EL (cell line): Measurements from ENCODE around the gene NACC2.
"Not testable (repeated sequence)": the region's sequence is repeated elsewhere in the genome, so short reads cannot be mapped to it uniquely, and the experiment has no call there.

Source experiments
- DNase-seq: peaks from one replicate; pipeline ENCODE4 v3.0.0-alpha.2; 2016

The NACC2 gene

GRCh38 chr9:135971111-135971766, 123.8 kb downstream of the NACC2 start:
- peak; percentile 32 for DNase-seq

- DNase-seq: no peak
These were observed 124.8 kb downstream of the NACC2 start for GRCh38 chr9:135970128-135970815.

DNA sequence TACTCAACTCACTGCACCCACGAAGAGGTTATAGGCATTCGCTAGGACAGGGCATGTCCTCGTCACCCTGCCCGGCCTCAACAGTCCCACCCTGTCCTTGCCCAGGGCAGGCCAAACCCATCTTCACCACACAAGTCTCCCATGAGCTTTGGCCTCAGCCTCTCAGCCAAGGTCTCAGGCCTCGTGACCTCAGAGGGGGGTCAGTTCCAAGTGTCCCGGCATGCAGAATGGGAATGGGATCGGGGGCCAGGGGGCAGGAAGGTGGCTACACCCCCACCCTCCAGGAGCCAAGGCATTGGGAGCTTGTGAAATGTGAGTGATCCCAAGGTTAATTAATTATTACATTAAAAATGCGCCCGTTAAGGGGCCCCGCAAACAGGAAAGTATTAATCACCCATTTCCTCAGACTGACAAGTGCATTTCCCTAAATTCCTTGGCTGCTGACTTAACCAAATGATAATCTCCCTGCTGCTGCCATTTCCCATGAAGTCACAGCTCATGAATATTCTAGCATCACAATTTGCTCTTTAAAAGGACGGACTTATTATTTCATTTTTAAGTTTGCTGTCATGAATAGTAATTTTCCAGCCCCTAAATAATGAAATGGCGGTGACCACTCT, 125.9 kb downstream of the NACC2 start:
- no peak for DNase-seq

GRCh38 chr9:135968601-135969000, 126.5 kb downstream of the NACC2 start:
- DNase-seq: no peak

- no peak for DNase-seq
These were observed 127.0 kb downstream of the NACC2 start for GRCh38 chr9:135968083-135968476.

- DNase-seq: not testable (repeated sequence)
These were observed 128.2 kb downstream of the NACC2 start for GRCh38 chr9:135966916-135967260.

DNA sequence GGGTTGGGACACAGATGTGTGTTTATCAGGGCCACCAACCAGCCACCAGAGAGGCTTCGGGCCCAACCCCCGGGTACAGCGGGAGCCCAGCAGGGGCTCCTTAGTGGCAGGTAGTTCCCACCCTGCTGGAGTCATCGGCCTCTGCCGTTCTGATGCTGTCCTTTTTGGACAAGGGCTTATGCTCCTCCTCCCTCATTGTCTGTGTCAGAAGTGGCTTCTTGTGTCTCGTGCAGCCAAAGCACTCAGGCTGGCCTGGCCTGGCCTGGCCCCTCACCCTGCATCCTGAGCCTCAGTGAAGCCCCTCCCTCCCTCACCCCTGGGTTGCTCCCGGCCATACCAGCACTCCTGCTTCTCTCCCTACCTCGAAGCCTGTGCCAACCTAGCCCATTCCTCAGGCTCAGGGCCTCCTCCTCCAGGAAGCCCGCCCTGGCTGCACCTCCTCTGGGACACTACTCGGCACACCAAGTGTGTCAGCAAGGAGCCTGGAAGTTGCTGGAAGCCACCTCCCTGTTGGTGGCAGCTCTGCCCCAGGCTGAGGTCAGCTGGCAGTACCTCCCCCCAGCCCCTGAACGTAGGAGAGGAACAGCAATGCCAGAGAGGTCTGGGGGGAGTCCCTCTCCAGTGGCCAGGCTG, 129.8 kb downstream of the NACC2 start:
- no peak for DNase-seq

DNA sequence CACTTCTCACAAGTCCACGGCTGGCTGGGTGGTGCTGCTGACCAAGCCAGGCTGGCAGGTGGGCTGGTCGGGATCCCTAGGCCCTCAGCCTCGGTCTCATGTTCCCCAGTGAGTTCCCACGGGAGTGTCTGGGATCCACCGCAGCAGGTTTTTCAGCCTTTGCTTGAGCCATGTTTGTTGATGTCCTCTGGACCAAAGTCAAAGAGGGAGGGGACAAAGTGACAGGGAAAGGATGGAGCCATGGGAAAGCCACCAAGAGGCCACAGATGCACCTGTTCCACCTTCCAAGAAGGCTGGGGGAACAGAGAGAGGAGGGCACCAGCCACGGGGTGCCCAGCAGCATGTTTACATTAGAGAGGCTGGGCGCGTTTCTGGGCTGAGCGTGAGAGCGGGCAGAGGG, 131.2 kb downstream of the NACC2 start:
- DNase-seq: no peak

DNA sequence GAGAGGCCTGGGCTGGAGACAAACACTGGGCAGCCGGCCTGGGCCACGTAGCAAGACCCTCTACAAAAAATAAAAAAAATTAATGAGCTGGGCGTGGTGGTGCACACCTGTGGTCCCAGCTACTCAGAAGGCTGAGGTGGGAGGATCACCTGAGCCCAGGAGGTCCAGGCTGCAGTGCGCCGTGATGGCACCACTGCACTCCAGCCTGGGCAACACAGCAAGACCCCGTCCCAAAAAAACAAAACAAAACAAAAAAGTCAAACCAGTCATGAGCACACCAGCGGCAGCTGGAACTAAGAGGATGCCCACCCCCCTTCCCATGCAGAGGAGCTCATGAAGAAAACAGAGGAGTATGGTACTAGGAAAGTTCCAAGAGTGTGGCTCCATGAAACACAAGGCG, 131.8 kb downstream of the NACC2 start:
- no peak for DNase-seq

DNA sequence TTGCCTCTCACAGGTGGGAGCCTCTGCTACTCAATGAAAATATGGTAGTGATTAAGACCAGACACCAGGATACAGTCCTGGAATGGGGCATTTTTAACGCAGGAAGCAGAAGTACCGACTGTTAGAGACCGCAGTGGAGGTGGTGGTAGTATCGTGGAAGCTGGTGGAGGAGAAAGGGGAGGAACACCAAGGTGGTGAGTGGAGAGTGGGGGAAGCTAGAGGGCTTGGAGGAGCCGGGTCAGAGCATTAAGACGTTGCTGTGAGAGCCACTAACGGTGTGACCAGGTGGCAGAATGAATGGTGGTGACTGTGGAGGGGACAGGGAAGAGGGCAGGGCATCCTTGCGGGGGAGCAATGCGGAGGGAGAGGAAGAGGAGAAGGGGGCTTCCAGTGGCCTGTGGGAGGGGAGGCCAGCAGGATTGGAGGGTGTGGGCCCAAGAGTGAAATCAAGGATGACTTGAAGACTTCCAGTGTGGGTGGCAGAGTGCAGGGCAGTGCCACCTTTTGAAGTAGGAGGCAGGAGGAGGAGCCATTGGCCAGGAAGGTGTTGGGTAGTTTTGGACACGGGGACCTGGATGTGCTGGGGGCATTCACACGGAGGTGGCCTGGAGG, 132.3 kb downstream of the NACC2 start:
- DNase-seq: no peak

- no peak for DNase-seq
These were observed 133.0 kb downstream of the NACC2 start for GRCh38 chr9:135961811-135962695.

GRCh38 chr9:135961277-135961715, 133.8 kb downstream of the NACC2 start, which contains the start of gene UBAC1:
Gene UBAC1 (minus strand): TSS chr9:135961373. CDS start chr9:135961162, 211 bp downstream.
- DNase-seq: peak; percentile 94

- DNase-seq: peak; percentile 41
These were observed 134.4 kb downstream of the NACC2 start for GRCh38 chr9:135960411-135961276.

GRCh38 chr9:135959814-135960213, 135.3 kb downstream of the NACC2 start:
- DNase-seq: no peak

GRCh38 chr9:135958485-135958884, 136.6 kb downstream of the NACC2 start:
- DNase-seq: no peak

- DNase-seq: no peak
These were observed 137.7 kb downstream of the NACC2 start for GRCh38 chr9:135957431-135957830.

GRCh38 chr9:135956802-135957174, 138.3 kb downstream of the NACC2 start:
- no peak for DNase-seq
